Adrenal gland (tissue), 12 donors: ENCODE data around the gene MPG. TPM values are rescaled to one million over a fixed set of nuclear protein-coding genes. Genes with fewer than 3 reads are reported as not detected.

Experiments used
- DNase-seq, 7 donors: peaks; one replicate each; pipeline ENCODE4 v3.0.0-alpha.2; 2019 to 2020
- H3K27ac ChIP-seq, 5 donors: fragments of 200-600 bp; sonication (generic) in 4 of 5; 1 replicate in 3 of 5; 2 replicates in 2 of 5; pipeline versions ENCODE4 v1.5.1 to v1.8.0; 2016 to 2020; ENCODE audit warnings: mild to moderate bottlenecking in 1 of 5
- H3K27me3 ChIP-seq: fragments of 200-600 bp; 2 replicates; pipeline ENCODE4 v1.8.0; 2021
- H3K36me3 ChIP-seq, 2 donors: fragments of 200-600 bp; replicated peaks in 1 of 2; 1 replicate in 1 of 2; 2 replicates in 1 of 2; pipeline versions ENCODE4 v1.5.1 to v1.8.0; 2018 to 2022
- H3K4me1 ChIP-seq, 2 donors: fragments of 200-600 bp; replicated peaks in 1 of 2; 1 replicate in 1 of 2; 2 replicates in 1 of 2; pipeline versions ENCODE4 v1.5.1 to v1.8.0; 2018 to 2021
- H3K4me3 ChIP-seq, 4 donors: fragments of 200-600 bp; sonication (generic) in 3 of 4; one replicate each; pipeline ENCODE4 v1.5.1; 2016 to 2018
- H3K9me3 ChIP-seq, 3 donors: fragments of 200-600 bp; sonication (generic) in 1 of 3; replicated peaks in 1 of 3; 1 replicate in 2 of 3; 2 replicates in 1 of 3; pipeline versions ENCODE4 v1.5.1 to v1.8.0; 2016 to 2021
- POLR2A ChIP-seq, 2 donors: fragments of 450-650 bp; IDR thresholded peaks; one replicate each; pipeline ENCODE4 v1.6.1; 2017; ENCODE audit warnings: antibody characterized with exemption in 2 of 2, mild to moderate bottlenecking in 2 of 2, moderate library complexity in 1 of 2
- WGBS, 4 donors: extraction: QIAGEN DNeasy Blood & Tissue Kit in 2 of 4; methylation state at CpG; one replicate each; pipeline versions ENCODE4 v1.1.5 to v1.1.7; 2013 to 2017; 5-methylcytosine and 5-hydroxymethylcytosine counted together
- intact Hi-C, 2 donors: fragments of 100-400 bp; cut with DNase I; formaldehyde crosslinking; loops; one replicate each; pipeline versions ENCODE4 v1.14.1 to v1.15.0; 2022 to 2023
- polyA plus RNA-seq, 3 donors: library from polyadenylated mRNA; stranded (reverse); fragments of 200-250 nt in 2 of 3; fragments of 350-450 nt in 1 of 3; fragmentation: Illumina TruSeq in 1 of 3; extraction: RNeasy Lipid Tissue Mini Kit (QIAGEN cat#74804) in 1 of 3; gene quantifications; one replicate each; pipeline ENCODE4 v1.2.3, GENCODE V29; 2013 to 2014
- total RNA-seq, 9 donors: library from RNA; depleted of rRNA in 4 of 9; stranded (reverse); fragments of >200 nt in 4 of 9; fragments of 120-200 nt in 1 of 9; fragmentation: NEBNext Ultra II Directional in 1 of 9; extraction: Animal tissue kit (Norgen Biotek cat#: 25700) in 1 of 9; gene quantifications; one replicate each; pipeline versions ENCODE4 v1.1.0 to v1.2.4, GENCODE V29; 2013 to 2023
- TF ChIP-seq, protein P1 (sequence below), 6 experiments: fragments of 450-650 bp in 4 of 6; fragments of 200-600 bp in 2 of 6; sonication (generic) in 1 of 6; IDR thresholded peaks; 1 replicate in 5 of 6; 2 replicates in 1 of 6; pipeline versions ENCODE4 v1.5.1 to v1.8.0; 2016 to 2021; ENCODE audit warnings: antibody characterized with exemption in 6 of 6, mild to moderate bottlenecking in 2 of 6, moderate library complexity in 1 of 6
- donor health status: healthy with polysubstance abuse.
- donor health status: Bipolar disorder and iron deficiency.
- donor health status: DM: yes; HTN: yes; CAD: no.
- donor health status: DM: no; HTN: no; CAD: no.
- donor health status: DM: no; HTN: no; CAD: no.
- donor health status: DM: yes; HTN: yes; CAD: no.

MPG gene
- total and polyA plus RNA-seq, 12 donors: 5.0 to 207 (median 91.3) TPM

DNA sequence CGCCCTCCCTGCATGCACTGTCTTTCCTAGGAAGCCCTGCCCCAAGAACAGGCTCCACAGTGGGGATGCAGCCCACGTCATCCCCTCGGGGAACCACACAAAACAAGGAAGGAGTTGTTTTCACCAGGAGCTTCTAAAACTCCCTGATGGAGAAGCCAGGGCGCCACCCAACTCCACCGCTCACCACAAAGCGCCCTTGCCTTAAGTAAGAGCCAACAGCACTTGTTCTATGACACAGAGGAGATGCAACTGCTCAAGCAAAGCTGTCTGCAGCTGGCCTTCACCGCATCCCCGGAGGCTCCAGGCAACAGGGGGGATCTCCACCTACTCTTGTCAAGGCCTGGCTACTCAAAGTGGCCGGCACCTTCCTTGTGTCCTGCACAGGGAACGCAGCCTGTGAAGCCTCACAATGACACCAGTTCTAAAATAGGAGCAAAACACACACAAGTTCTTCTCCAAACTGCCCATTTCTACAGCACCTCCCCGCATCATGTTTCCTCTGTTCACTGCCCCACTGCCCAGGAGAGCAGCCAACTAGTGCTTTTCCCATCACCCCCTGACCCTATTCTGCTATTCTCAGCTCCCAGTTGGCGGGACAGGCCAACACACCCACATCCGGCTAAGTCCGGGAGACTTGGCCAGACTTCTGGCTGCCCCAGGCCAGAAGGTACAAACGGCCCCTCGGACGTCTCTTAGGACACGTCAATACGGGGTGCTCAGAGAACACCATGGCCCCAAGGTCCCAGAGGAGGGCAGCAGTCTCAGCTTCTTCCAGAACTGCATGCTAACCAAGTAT lies 24.2 kb downstream of the MPG start:
- Histone ChIP-seq H3K27me3 (no peaks in the 10 kb centered on the region), H3K4me3 (no peak overlapping the region), H3K4me1 (peaks cover 0 to 17% of the 10 kb centered on the region in 2 donors), H3K27ac (peak overlapping the region in 3 of 5 donors; percentile 4 to 75 (median 66)), H3K9me3 (no peaks in the 10 kb centered on the region), H3K36me3 (peaks cover 0 to 16% of the 10 kb centered on the region in 2 donors)
- DNase-seq: peak in 5 of 7 donors; percentile 38 to 82 (median 60)
- intact Hi-C loops: no loop called here
- TF ChIP-seq POLR2A (IDR thresholded peaks at IDR 0.05): no peak
- TF ChIP-seq, protein P1, sequence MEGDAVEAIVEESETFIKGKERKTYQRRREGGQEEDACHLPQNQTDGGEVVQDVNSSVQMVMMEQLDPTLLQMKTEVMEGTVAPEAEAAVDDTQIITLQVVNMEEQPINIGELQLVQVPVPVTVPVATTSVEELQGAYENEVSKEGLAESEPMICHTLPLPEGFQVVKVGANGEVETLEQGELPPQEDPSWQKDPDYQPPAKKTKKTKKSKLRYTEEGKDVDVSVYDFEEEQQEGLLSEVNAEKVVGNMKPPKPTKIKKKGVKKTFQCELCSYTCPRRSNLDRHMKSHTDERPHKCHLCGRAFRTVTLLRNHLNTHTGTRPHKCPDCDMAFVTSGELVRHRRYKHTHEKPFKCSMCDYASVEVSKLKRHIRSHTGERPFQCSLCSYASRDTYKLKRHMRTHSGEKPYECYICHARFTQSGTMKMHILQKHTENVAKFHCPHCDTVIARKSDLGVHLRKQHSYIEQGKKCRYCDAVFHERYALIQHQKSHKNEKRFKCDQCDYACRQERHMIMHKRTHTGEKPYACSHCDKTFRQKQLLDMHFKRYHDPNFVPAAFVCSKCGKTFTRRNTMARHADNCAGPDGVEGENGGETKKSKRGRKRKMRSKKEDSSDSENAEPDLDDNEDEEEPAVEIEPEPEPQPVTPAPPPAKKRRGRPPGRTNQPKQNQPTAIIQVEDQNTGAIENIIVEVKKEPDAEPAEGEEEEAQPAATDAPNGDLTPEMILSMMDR (IDR thresholded peaks at IDR 0.05): no peak
- WGBS, 4 donors: 62 to 79% (median 67%) methylated on average over 14 to 19 of the region's 19 CpGs

DNA sequence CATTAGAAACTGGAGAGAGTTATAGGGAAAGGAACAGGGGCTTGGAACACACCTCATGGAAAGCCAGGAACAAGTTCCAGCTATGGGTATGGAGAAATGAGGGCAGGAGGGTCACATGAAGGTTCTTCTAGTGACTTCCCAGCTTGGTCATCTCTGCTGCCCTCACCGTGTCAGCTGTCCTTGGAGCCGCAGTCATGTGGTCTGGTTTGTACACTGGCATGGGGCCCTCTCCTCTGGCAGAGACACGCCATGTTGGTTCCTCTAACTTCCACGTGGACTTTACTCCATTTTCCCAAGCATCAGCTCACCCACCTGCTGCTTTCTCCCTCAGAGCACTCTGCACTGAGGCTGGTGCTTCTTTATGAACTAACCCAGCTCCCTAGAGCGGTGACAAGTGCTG lies 26.3 kb downstream of the MPG start:
- Histone ChIP-seq H3K36me3 (peaks cover 0 to 9% of the 10 kb centered on the region in 2 donors), H3K27ac (peak overlapping the region in 2 of 5 donors; percentile 24 to 52), H3K4me3 (no peak overlapping the region), H3K9me3 (no peaks in the 10 kb centered on the region), H3K4me1 (peaks cover 0 to 17% of the 10 kb centered on the region in 2 donors), H3K27me3 (no peaks in the 10 kb centered on the region)
- intact Hi-C loops: no loop called here
- no peak for TF ChIP-seq POLR2A (IDR thresholded peaks at IDR 0.05)
- TF ChIP-seq, protein P1 (IDR thresholded peaks at IDR 0.05): no peak
- 38 to 56% (median 46%) methylated on average over 2 to 5 of the region's 5 CpGs for WGBS, 4 donors
- peak; percentile 71 to 90 (median 88) for DNase-seq

DNA sequence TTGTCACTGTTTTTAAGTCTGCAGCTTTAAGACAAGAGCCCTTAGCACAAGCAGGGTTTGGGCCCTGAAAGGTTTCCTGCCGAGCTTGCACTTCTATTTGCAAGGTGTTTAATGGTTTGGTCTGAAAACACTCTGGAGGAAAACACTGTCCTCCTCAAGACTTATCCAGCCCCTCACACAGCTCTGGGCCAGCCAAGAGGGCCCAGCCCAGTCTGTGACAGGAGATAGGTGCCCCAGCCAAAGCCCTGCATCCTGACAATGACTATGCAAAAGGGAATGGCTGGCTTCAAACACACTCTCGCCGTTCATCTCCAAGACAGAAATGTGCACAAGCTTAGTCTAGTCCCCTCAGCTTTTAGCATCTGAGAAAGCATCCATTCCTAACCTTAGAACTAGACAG lies 26.9 kb downstream of the MPG start:
- 76 to 81% (median 79%) methylated on average over 3 of the region's 3 CpGs for WGBS, 4 donors
- DNase-seq: no peak
- Histone ChIP-seq H3K4me1 (peaks cover 0 to 17% of the 10 kb centered on the region in 2 donors), H3K27ac (no peak overlapping the region), H3K4me3 (no peak overlapping the region), H3K9me3 (no peaks in the 10 kb centered on the region), H3K27me3 (no peaks in the 10 kb centered on the region), H3K36me3 (peaks cover 0 to 14% of the 10 kb centered on the region in 2 donors)
- TF ChIP-seq POLR2A (IDR thresholded peaks at IDR 0.05): no peak
- TF ChIP-seq, protein P1 (IDR thresholded peaks at IDR 0.05): no peak
- intact Hi-C loops: loop anchor here (5.0 kb wide), 2 partner anchors 77 to 82 kb away; partner anchors contain the start of gene HBQ1 (in 1 of the 2)

DNA sequence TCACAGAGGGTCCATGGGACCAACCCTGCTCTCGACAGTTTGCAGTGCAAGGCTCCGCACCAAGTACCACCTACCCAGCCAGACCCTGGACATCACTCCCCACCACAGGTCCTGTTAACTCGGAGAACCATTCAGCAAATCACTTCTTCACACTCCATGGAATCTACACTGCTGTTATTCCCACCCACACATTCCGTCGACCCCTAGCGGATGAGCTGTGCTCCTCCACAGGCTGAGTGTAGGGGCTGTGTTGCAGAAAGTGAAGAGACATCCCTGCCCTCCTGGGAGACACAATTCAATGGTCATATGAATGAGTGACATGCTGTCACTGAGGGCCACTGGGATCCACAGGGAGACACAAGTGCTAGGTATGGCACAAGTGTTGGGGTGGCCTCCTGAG lies 27.5 kb downstream of the MPG start:
- no peak overlapping the region for H3K27ac ChIP-seq
- H3K36me3 ChIP-seq: peaks cover 0 to 19% of the 10 kb centered on the region in 2 donors
- no peaks in the 10 kb centered on the region for H3K27me3 ChIP-seq
- H3K4me3 ChIP-seq: no peak overlapping the region
- no peak for TF ChIP-seq POLR2A (IDR thresholded peaks at IDR 0.05)
- TF ChIP-seq, protein P1 (IDR thresholded peaks at IDR 0.05): no peak
- no peak for DNase-seq
- H3K9me3 ChIP-seq: no peaks in the 10 kb centered on the region
- 92 to 98% (median 95%) methylated on average over 6 of the region's 6 CpGs for WGBS, 4 donors
- intact Hi-C loops: loop anchor here (5.0 kb wide), 2 partner anchors 77 to 82 kb away; partner anchors contain the start of gene HBQ1 (in 1 of the 2)
- peaks cover 0 to 17% of the 10 kb centered on the region in 2 donors for H3K4me1 ChIP-seq
